HG03565 (cell line): Measurements from ENCODE around the gene GRID1.

Experiments used
- ATAC-seq: cut with Tn5 transposase; IDR thresholded peaks from one replicate; pipeline ENCODE4 v1.9.1; 2021; ENCODE audit warnings: mild to moderate bottlenecking, moderate library complexity; ENCODE audit not compliant: unreplicated experiment

Gene GRID1

DNA sequence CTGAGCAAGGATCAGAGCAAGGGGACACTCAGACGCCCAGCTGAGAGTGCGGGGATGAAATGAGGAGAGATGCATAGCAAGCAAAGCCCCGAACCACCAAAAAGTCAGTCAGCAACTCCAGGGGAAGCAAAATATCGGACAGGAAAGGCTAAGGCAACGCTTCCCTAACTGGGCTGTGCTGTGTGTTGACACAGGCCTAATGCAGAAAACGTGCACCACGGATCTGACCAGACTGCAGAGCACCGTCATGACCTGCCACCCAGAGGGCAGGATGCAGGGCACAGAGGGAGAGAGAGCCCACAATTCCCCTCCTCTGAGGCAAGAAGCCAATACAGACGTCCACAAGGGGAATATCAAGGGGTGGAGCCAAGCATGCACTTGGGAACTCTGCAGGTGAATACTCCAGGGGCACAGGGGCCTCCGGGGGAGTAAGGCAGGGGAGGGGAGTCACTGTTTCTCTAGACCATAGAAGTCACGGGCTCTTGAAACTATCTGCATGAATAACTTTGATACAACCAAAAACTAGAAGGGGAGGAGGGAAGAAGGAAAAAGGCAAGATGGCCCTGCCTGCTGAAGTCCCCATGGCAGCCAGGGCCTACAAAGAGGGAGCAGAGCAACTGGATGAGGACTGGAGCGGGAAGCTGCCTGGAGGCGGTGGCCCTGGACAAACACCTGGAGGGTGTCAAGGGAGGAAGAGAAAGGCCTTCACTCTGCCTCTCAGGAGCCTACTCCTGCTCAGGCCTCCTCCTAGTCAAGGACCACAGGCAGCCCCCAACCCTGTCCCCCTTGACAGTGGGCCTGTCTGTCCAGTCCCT is 26.2 kb downstream of the GRID1 start:
- ATAC-seq, result no peak

DNA sequence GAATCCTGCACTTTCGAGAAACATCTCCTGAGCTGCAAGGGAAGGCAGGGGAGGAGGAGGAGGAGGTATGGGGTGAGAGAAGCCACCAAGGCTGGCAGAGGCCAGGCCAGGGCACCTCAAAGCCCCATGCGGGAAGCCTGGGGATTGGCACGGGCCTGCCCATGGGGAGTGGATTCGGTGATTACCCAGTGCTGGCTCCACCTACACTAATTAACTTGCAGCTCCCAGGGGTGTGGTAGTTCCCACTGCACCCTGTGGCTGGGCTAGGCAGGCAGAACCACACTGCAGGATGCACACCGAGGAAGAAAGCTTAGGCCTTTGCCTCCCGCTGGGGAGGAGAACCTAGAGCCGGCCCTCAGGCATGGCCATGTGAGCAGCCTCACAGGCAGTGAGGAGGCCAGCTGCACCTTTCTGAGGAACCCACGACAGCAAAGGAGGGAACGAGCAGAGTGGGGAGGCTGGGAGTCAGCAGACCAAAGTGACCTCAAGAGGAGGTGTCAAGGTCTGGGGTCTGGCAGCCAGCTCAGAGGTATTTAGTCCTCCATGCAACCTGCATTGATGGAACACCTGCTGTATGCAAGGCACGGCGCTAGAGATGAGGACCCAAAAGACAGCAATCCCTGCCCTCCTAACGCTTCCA is 27.2 kb downstream of the GRID1 start:
- no peak for ATAC-seq

GRCh38 chr10:86337121-86337601 is 29.4 kb downstream of the GRID1 start:
- peak; percentile 75 for ATAC-seq

DNA sequence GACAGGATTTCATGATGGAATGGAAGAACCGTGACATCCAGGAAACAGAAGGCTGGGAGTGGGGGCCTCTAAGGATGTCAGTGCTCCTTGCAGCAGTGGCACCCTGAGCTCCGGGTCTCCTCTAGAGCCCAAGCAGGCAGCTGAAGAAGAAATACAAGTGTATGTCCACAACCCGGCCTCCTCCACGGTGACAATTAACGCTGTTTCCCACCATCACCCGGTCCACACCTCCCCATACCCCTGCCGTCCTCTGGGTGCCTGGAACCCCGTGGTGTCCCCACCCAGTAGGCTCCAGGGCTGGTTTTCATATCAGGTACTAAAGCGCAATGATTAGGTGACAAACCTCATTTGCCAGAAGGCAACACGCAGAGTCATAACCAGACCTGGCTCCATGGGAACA is 30.3 kb downstream of the GRID1 start:
- no peak for ATAC-seq

DNA sequence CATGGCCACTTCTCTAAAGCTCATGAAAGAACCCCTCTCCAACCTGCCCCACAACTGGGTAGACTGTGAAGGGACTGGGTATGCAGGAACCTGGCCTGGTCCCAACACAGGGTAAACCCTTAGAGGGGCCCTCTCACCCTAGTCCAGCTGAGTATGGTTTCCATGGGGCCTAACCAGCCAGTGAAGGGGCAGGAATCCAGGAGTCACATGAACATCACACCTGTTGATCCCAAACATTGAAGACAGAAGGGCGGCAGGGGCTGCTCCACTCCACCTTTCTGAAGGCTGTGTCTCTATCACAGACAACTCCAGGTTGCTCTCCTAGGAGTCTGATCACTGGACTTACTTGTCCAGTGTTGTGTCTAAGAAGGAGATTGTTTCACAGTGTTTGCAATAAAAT is 30.8 kb downstream of the GRID1 start:
- no peak for ATAC-seq

- ATAC-seq, result no peak
Observed at GRCh38 chr10:86335257-86335656, 31.3 kb downstream of the GRID1 start.

DNA sequence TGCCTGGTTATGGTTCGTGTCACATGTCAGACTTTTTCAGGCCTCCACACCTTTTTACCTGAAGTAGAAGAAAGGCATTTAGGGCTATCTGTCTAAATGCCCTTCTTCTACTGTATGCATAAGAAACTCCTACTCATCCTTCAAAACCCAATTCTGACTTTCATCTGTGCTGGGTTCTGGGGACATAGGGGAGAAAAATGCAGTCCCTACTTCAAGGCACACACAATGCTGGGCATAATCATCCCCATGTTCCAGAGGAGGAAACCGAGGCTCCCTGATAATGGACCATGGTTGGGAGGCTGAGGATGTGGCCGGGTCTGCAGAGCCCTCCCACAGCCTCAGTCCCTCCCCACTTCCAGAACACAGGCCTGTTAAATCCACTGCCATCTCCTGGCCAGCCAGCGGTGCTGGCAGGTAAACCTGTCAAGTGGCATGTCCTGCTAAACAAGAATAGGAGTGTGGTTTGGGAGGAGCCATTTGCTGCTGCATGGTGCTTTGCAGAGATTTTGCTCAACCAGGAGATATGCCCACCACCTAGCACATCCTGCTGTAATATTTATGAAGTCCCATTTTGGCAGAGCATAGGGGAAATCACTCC is 32.0 kb downstream of the GRID1 start:
- no peak for ATAC-seq

- ATAC-seq, result no peak
Observed at GRCh38 chr10:86333826-86334487, 32.6 kb downstream of the GRID1 start.

DNA sequence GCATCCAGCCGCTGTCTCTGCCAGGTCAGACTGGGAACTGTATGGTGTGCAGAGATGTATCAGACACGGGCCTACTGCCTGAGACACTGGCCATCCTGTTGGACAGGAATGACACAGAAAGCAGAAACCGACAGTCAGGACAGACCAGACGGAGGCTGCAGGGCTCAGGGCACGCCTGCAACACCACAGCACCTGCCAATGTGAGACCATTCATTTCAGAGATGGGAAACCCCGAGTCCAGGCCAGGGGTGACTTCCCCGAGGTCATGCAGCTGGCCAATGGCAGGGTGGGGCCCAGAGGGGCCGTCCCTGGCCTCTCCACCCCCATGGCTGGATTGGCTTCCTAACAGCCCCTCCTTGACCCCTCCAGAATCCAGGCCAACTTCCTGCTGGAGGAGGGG is 34.7 kb downstream of the GRID1 start:
- ATAC-seq, result no peak

- no peak for ATAC-seq
Observed at GRCh38 chr10:86330778-86331763, 35.5 kb downstream of the GRID1 start.

- ATAC-seq, result no peak
Observed at GRCh38 chr10:86329896-86330680, 36.5 kb downstream of the GRID1 start.

- ATAC-seq, result no peak
Observed at GRCh38 chr10:86329093-86329710, 37.4 kb downstream of the GRID1 start.

- no peak for ATAC-seq
Observed at GRCh38 chr10:86327954-86328725, 38.5 kb downstream of the GRID1 start.

- ATAC-seq, result no peak
Observed at GRCh38 chr10:86325158-86325557, 41.4 kb downstream of the GRID1 start.

DNA sequence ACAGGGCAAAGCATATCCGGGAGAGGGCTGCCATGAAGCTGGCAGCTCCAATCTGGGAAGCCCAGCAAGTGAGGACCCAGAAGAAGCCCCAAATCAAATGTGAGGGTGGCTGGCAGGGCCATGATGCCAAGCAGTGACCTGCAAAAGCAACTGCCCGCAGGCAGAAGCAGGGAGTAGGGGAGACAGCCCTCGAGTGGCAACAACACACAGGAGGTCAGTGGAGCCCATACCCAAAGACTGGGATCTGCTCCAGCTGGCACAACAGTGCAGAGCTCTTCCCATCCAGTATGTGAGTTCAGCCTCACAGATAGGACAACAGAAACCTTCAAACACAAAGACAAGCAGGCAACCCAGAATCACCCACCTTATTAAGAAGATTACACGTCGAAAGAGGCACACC is 45.0 kb downstream of the GRID1 start:
- no peak for ATAC-seq

DNA sequence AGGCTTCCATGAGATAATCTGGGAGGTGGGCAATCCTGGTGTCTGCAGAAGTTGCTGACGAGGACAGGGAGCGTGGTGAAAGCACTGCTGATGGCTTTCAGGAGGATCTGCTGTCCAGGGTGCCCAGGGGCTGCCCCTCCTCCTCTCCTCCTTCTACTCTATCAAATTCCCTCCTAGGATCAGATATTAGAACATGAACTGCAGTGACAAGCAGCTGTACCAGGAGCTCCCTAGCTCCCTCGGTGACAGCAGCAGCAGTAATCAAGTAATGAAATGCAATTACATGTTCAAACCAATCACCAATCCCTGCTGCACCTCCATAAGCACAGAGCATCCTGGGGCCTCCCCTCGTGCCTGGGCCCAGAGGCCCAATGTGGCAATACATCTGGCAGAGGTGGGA is 46.9 kb downstream of the GRID1 start:
- ATAC-seq, result no peak

DNA sequence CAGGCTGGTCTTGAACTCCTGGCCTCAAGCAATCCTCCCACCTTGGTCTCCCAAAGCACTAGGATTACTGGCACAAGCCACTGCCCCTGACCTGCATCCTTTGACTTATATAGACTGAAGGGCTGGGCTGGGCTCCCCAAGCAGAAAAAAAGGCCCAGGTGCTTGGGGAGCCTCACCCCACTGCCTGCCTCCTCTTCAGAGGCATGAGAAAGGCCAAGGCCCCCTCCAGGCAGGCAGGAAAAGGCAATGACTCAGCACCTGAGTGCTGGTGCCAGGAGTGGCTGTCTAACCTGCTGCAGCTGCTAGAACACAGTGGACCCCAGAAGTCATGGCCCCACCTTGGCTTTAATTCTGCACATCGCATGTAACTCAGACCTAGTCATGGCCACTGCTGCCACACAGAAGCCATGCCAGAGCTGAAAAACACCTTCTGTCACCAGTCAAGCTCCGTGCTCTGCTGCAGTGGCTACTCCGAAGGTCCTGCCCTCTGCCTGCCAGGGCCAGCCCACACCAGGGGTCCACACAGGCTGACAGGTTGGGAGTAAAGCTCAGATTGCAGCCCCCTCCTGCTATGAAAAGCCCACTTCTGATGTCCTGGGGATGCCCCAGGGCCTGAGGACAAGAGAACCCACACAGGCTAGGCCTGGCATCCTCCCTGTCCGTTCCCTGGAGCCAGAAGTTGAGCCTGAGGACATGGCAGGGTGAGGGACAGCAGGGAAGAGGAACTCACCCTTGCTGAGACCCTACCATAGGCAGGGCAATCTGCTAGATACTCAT is 48.5 kb downstream of the GRID1 start:
- no peak for ATAC-seq

- no peak for ATAC-seq
Observed at GRCh38 chr10:86316990-86317389, 49.6 kb downstream of the GRID1 start.
